ENCODE results near the gene CD180. TPM values are rescaled to one million over a fixed set of nuclear protein-coding genes. Genes with fewer than 3 reads are reported as not detected.

The CD180 gene
- total RNA-seq, 1 experiment from 2014 or later, result not detected

DNA sequence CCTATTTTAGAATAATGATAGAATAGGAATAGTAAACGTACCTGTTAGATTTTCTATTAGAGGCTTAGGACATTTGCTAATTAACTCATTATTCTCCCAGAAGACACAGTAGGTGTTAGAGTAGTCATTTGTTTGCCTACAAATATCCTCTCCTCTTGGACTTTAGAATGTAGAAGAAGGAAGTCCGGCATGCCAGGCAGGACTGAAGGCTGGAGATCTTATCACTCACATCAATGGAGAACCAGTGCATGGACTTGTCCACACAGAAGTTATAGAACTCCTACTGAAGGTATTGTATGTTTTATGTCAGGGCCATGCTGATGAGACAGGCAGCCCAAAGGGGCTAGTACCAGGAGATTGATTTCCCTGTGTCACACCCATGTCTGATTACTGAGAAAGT is 43.3 kb downstream of the CD180 start:
- no peak for DNase-seq (ENCODE audit: low read depth, low spot score)
- no peak overlapping the region for H3K4me2 ChIP-seq (ENCODE audit: low read length)
- peaks cover 45% of the 10 kb centered on the region for H3K27me3 ChIP-seq (ENCODE audit: insufficient read depth, low read length)
- no peaks in the 10 kb centered on the region for H3K4me1 ChIP-seq (ENCODE audit: control insufficient read depth in 1 of 2, insufficient read depth in 2 of 2, low read length in 2 of 2)
- H4K20me1 ChIP-seq (ENCODE audit: insufficient read depth), result no peaks in the 10 kb centered on the region
- ChIA-PET RAD21 (ENCODE audit: low non-redundant PET in 1 of 2, low total read pairs in 2 of 2, uncharacterized antibody in 2 of 2, unreplicated experiment in 2 of 2) (no interaction called here), POLR2A (no interaction called here), CTCF (no interaction called here)
- no TSS peak for BruUV-seq (replicated peaks)
- intact Hi-C loops (cut with micrococcal nuclease), result no loop called here
- no peaks in the 10 kb centered on the region for H3K79me2 ChIP-seq (ENCODE audit: insufficient read depth, low read length)
- H3K36me3 ChIP-seq (ENCODE audit: control insufficient read depth in 1 of 2, insufficient read depth in 2 of 2, low read length in 2 of 2), result no peaks in the 10 kb centered on the region
- H2AFZ ChIP-seq (ENCODE audit: low read depth, low read length, poor library complexity, severe bottlenecking), result no peak overlapping the region
- ATAC-seq, result no peak
- H3K9me2 ChIP-seq (ENCODE audit: insufficient read depth), result no peaks in the 10 kb centered on the region
- no peak overlapping the region for H3K4me3 ChIP-seq (replicated peaks in 1 of 2; ENCODE audit: low read depth in 1 of 2, low read length in 2 of 2)
- H3K9ac ChIP-seq (ENCODE audit: low read length), result no peak overlapping the region
- H3K9me3 ChIP-seq (ENCODE audit: control insufficient read depth in 1 of 2, insufficient read depth in 1 of 2, low read depth in 1 of 2, low read length in 2 of 2), result no peaks in the 10 kb centered on the region
- no peak overlapping the region for H3K27ac ChIP-seq (ENCODE audit: low read depth, low read length)
- no peak for TF ChIP-seq SP1 (IDR thresholded peaks at IDR 0.05; ENCODE audit: low read depth)
- TF ChIP-seq FOSL1 (IDR thresholded peaks at IDR 0.05; ENCODE audit: low read depth), result no peak
- TF ChIP-seq ZFX (IDR thresholded peaks at IDR 0.05), result no peak

DNA sequence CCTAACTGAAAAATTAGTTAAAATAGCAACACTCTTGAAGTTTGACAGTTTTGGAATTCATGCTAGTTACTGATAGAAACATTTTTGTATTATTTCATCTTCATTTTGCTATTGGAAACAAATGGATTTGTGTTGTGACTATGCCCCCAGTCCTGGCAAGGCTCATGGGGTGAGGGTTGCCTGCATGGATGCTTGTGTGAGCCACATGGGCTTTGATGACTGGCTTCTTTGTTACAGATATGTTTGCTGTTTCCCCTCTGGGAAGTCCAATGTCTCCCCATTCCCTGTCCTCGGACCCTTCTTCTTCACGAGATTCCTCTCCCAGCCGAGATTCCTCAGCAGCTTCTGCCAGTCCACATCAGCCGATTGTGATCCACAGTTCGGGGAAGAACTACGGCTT is 44.2 kb downstream of the CD180 start:
- RAD21 ChIA-PET (ENCODE audit: low non-redundant PET in 1 of 2, low total read pairs in 2 of 2, uncharacterized antibody in 2 of 2, unreplicated experiment in 2 of 2), result no interaction called here
- no peak for TF ChIP-seq TCF7L2 (IDR thresholded peaks at IDR 0.05; ENCODE audit: borderline replicate concordance, extremely low read depth, insufficient read depth, insufficient read length)
- no peak for TF ChIP-seq CEBPB (IDR thresholded peaks at IDR 0.05; ENCODE audit: low read depth)
- no peak for TF ChIP-seq ZNF274 (IDR thresholded peaks at IDR 0.05; ENCODE audit: low read depth, low read length)
- no peak for TF ChIP-seq EZH2phosphoT487 (IDR thresholded peaks at IDR 0.05; ENCODE audit: borderline replicate concordance)
- TF ChIP-seq POLR2AphosphoS5 (IDR thresholded peaks at IDR 0.05; ENCODE audit: low read depth, low read length), result no peak
- no peak for TF ChIP-seq EGR1 (IDR thresholded peaks at IDR 0.05; ENCODE audit: low read depth)
- TF ChIP-seq, protein P1, sequence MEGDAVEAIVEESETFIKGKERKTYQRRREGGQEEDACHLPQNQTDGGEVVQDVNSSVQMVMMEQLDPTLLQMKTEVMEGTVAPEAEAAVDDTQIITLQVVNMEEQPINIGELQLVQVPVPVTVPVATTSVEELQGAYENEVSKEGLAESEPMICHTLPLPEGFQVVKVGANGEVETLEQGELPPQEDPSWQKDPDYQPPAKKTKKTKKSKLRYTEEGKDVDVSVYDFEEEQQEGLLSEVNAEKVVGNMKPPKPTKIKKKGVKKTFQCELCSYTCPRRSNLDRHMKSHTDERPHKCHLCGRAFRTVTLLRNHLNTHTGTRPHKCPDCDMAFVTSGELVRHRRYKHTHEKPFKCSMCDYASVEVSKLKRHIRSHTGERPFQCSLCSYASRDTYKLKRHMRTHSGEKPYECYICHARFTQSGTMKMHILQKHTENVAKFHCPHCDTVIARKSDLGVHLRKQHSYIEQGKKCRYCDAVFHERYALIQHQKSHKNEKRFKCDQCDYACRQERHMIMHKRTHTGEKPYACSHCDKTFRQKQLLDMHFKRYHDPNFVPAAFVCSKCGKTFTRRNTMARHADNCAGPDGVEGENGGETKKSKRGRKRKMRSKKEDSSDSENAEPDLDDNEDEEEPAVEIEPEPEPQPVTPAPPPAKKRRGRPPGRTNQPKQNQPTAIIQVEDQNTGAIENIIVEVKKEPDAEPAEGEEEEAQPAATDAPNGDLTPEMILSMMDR (IDR thresholded peaks at IDR 0.05 in 2 of 3, conservative IDR thresholded peaks at IDR 0.05 in 1 of 3; ENCODE audit: borderline replicate concordance in 1 of 3, insufficient read depth in 1 of 3, low read depth in 2 of 3, low read length in 2 of 3), result no peak
- no peak for TF ChIP-seq EZH2 (IDR thresholded peaks at IDR 0.05)
- TF ChIP-seq ZFX (IDR thresholded peaks at IDR 0.05), result no peak
- no peak for TF ChIP-seq ELF1 (IDR thresholded peaks at IDR 0.05; ENCODE audit: borderline replicate concordance, low read depth)
- TF ChIP-seq, protein P2, sequence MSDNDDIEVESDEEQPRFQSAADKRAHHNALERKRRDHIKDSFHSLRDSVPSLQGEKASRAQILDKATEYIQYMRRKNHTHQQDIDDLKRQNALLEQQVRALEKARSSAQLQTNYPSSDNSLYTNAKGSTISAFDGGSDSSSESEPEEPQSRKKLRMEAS (IDR thresholded peaks at IDR 0.05), result no peak
- TF ChIP-seq YY1 (IDR thresholded peaks at IDR 0.05; ENCODE audit: extremely low read depth, insufficient replicate concordance, low read depth, low read length), result no peak
- TF ChIP-seq, protein P3, sequence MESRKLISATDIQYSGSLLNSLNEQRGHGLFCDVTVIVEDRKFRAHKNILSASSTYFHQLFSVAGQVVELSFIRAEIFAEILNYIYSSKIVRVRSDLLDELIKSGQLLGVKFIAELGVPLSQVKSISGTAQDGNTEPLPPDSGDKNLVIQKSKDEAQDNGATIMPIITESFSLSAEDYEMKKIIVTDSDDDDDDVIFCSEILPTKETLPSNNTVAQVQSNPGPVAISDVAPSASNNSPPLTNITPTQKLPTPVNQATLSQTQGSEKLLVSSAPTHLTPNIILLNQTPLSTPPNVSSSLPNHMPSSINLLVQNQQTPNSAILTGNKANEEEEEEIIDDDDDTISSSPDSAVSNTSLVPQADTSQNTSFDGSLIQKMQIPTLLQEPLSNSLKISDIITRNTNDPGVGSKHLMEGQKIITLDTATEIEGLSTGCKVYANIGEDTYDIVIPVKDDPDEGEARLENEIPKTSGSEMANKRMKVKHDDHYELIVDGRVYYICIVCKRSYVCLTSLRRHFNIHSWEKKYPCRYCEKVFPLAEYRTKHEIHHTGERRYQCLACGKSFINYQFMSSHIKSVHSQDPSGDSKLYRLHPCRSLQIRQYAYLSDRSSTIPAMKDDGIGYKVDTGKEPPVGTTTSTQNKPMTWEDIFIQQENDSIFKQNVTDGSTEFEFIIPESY (IDR thresholded peaks at IDR 0.05; ENCODE audit: extremely low read depth, insufficient replicate concordance, low read length), result no peak
- no peak for TF ChIP-seq SP1 (IDR thresholded peaks at IDR 0.05; ENCODE audit: low read depth)

More for the DNA sequence above, 44.2 kb downstream of the CD180 start:
- ChIA-PET CTCF (no interaction called here), POLR2A (no interaction called here)
- ATAC-seq (no peak), DNase-seq (ENCODE audit: low read depth, low spot score) (no peak)
- no peaks in the 10 kb centered on the region for H4K20me1 ChIP-seq (ENCODE audit: insufficient read depth)
- no peak overlapping the region for H3K4me2 ChIP-seq (ENCODE audit: low read length)
- no peak overlapping the region for H3K4me3 ChIP-seq (replicated peaks in 1 of 2; ENCODE audit: low read depth in 1 of 2, low read length in 2 of 2)
- no peaks in the 10 kb centered on the region for H3K79me2 ChIP-seq (ENCODE audit: insufficient read depth, low read length)
- peaks cover 45% of the 10 kb centered on the region for H3K27me3 ChIP-seq (ENCODE audit: insufficient read depth, low read length)
- no peak overlapping the region for H3K27ac ChIP-seq (ENCODE audit: low read depth, low read length)
- H2AFZ ChIP-seq (ENCODE audit: low read depth, low read length, poor library complexity, severe bottlenecking), result no peak overlapping the region
- no peaks in the 10 kb centered on the region for H3K36me3 ChIP-seq (ENCODE audit: control insufficient read depth in 1 of 2, insufficient read depth in 2 of 2, low read length in 2 of 2)
- H3K9me3 ChIP-seq (ENCODE audit: control insufficient read depth in 1 of 2, insufficient read depth in 1 of 2, low read depth in 1 of 2, low read length in 2 of 2), result no peaks in the 10 kb centered on the region
- H3K9me2 ChIP-seq (ENCODE audit: insufficient read depth), result no peaks in the 10 kb centered on the region
- H3K4me1 ChIP-seq (ENCODE audit: control insufficient read depth in 1 of 2, insufficient read depth in 2 of 2, low read length in 2 of 2), result no peaks in the 10 kb centered on the region
- H3K9ac ChIP-seq (ENCODE audit: low read length), result no peak overlapping the region
- no TSS peak for BruUV-seq (replicated peaks)
- intact Hi-C loops (cut with micrococcal nuclease), result no loop called here

All from HCT116 (cell line).